Endothelial cell (in vitro differentiated cells): ENCODE data around the gene TP53I13. TPM values are rescaled to one million over a fixed set of nuclear protein-coding genes. Genes with fewer than 3 reads are reported as not detected.

Experiments used
- DNase-seq: peaks from one replicate; pipeline ENCODE4 v3.0.0; 2021; ENCODE audit warnings: low spot score
- H3K27ac Mint-ChIP-seq: one replicate; pipeline ENCODE4 v1.8.0; 2021; ENCODE audit warnings: mixed read lengths, inconsistent platforms; ENCODE audit not compliant: unreplicated experiment
- H3K27me3 Mint-ChIP-seq: one replicate; pipeline ENCODE4 v1.8.0; 2021; ENCODE audit warnings: mild to moderate bottlenecking, moderate library complexity, mixed read lengths, inconsistent platforms; ENCODE audit not compliant: unreplicated experiment
- H3K36me3 Mint-ChIP-seq: one replicate; pipeline ENCODE4 v1.8.0; 2021; ENCODE audit warnings: mild to moderate bottlenecking, low read depth, mixed read lengths, inconsistent platforms; ENCODE audit not compliant: unreplicated experiment
- H3K4me1 Mint-ChIP-seq: one replicate; pipeline ENCODE4 v1.8.0; 2021; ENCODE audit warnings: mild to moderate bottlenecking, mixed read lengths, inconsistent platforms; ENCODE audit not compliant: unreplicated experiment
- H3K4me3 Mint-ChIP-seq: one replicate; pipeline ENCODE4 v1.8.0; 2021; ENCODE audit warnings: mild to moderate bottlenecking, mixed read lengths, inconsistent platforms; ENCODE audit not compliant: unreplicated experiment
- H3K9me3 Mint-ChIP-seq: one replicate; pipeline ENCODE4 v1.8.0; 2021; ENCODE audit warnings: mixed read lengths, inconsistent platforms; ENCODE audit not compliant: unreplicated experiment
- CTCF ChIP-seq: fragments of 200-600 bp; sonication (generic); IDR thresholded peaks from one replicate; pipeline ENCODE4 v1.5.0; 2021; ENCODE audit warnings: antibody characterized with exemption; ENCODE audit not compliant: unreplicated experiment
- total RNA-seq: library from RNA; stranded (reverse); fragmentation: NEBNext Ultra II Directional; extraction: Animal tissue kit (Norgen Biotek cat#: 25700); gene quantifications from one replicate; pipeline ENCODE4 v1.2.1, GENCODE V29; 2021; ENCODE audit not compliant: unreplicated experiment

TP53I13 gene
- total RNA-seq, 1 donor from 2014 or later: 15.7 TPM

DNA sequence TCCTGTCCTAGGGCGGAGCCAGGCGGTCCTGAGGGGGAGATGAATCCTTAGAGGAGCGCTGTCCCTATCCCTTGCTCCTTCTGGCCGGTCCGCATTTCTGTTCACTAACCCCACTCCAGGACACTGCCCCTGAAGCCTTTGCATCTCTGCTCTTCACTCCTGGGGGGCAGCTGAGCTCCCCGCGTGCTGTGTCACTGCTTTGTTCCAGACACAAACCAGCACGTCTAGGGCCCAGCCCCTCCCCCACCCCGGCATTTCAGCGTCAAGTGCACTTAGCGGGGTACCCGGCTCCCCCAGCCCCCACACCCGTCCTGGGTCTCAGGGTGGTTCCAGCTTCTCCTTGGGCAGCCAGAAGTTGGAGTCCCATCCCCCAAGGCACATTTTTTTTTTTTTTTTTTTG lies 45.4 kb downstream of the TP53I13 start:
- H3K4me3 Mint-ChIP-seq: no peak overlapping the region
- H3K4me1 Mint-ChIP-seq: peaks cover 15% of the 10 kb centered on the region
- H3K27ac Mint-ChIP-seq: no peak overlapping the region
- H3K27me3 Mint-ChIP-seq: peaks cover 21% of the 10 kb centered on the region
- no peaks in the 10 kb centered on the region for H3K9me3 Mint-ChIP-seq
- DNase-seq: no peak
- peaks cover 6% of the 10 kb centered on the region for H3K36me3 Mint-ChIP-seq
- TF ChIP-seq CTCF: no peak

DNA sequence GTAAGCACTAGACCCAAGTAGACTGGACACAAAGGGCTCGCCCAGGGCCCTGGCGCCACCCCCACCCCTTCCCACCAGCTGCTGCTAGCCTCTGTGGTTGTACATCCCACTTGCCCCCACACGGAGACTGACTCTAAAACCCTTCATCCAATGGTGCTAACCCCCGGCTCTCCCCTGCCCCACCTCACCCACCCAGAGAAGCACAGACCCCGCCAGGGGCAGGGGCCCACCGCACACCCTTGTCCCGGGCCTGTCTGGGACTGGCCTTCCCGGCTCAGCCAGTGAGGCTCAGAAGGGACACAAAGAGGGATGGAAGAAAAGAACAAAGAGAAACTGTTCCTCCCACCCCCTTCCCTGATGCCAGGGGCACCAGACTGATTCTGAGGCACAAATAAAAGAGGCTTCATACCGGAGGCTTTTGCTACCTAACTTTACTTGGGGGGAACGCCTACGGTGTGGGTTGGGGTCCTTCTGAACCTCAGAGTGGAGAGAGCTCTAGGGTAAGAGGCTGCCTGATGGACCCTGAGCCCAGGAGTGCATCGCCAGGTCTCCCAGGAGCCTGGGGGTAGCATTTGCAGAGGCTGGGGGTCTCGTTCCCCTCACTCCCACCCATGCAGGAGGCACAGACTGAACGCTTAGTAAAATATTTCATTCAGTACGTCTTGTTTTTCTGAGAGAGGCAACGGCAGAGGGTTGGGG lies 46.0 kb downstream of the TP53I13 start:
- Mint-ChIP-seq H3K27me3 (peaks cover 21% of the 10 kb centered on the region), H3K9me3 (no peaks in the 10 kb centered on the region), H3K36me3 (peaks cover 6% of the 10 kb centered on the region), H3K4me1 (peaks cover 15% of the 10 kb centered on the region), H3K27ac (no peak overlapping the region), H3K4me3 (peak overlapping the region; percentile 79)
- DNase-seq: no peak
- no peak for TF ChIP-seq CTCF

DNA sequence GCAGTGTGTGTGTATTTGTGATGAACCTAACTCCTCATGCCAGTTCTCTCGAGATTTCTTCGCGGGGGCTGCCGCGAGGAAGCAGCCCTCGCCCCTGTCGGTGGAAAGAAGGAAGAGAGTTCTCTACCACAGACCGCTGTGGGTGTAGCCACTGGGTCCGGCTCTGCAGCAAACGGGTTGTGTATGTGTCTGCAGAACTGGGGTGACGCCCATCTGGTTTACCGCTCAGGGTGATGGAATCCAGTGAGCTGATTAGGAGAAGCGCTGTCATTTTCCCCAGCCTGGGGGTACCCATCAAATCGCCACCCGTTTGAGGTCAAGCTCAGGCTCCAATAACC lies 46.5 kb downstream of the TP53I13 start:
- no peaks in the 10 kb centered on the region for H3K9me3 Mint-ChIP-seq
- peaks cover 24% of the 10 kb centered on the region for H3K27me3 Mint-ChIP-seq
- H3K27ac Mint-ChIP-seq: no peak overlapping the region
- peaks cover 15% of the 10 kb centered on the region for H3K4me1 Mint-ChIP-seq
- peaks cover 6% of the 10 kb centered on the region for H3K36me3 Mint-ChIP-seq
- peak overlapping the region; percentile 79 for H3K4me3 Mint-ChIP-seq
- no peak for DNase-seq
- no peak for TF ChIP-seq CTCF

DNA sequence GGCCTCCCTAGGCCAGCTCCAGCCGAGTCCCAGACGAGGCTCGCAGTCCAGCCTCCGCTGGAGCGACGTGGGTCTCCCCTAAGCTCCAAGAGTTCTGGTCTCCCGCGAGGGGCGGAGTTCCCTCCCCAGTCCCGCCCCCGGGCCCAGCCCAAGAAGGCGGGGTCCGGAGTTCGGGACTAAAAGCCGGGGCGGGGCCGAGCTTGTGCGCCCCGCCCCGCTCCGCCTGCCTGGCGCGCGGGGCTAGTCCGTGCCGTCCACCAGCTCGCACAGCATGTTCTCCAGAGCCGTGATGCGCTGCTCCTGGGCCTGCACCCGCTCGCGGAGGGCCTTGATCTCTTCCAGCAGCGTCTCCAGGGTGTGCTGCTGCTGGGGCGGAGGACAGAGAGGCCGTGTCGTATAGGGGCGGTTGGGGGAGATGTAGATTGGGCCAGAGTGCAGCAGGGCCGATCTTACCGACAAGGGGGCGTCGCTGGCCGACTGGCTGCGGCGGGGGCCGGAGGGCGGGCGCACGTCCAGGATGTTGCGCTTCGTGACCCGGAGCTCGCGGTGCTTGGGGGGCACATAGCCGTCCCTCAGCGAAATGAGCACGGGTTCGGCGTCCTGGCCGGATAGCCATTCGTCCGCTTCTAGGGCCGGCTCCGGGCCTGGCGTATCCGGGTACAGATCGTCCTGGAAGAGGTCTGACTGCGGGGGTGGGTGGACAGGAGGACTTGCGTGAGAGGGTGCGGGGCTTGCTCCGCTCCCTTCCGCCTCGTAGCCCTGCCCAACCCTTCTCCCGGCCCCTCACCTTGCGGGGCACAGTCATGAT lies 47.2 kb downstream of the TP53I13 start:
- Mint-ChIP-seq H3K27ac (no peak overlapping the region), H3K27me3 (peaks cover 25% of the 10 kb centered on the region), H3K9me3 (no peaks in the 10 kb centered on the region), H3K36me3 (peaks cover 4% of the 10 kb centered on the region), H3K4me1 (peaks cover 15% of the 10 kb centered on the region), H3K4me3 (peak overlapping the region; percentile 79)
- peak; percentile 82 for DNase-seq
- TF ChIP-seq CTCF: no peak
